ENCODE results near the gene ST8SIA6. TPM values are rescaled to one million over a fixed set of nuclear protein-coding genes. Genes with fewer than 3 reads are reported as not detected.

The ST8SIA6 gene
- total and polyA plus RNA-seq, 9 of the 15 experiments (the other 6 are each of a cell fraction or from before 2014, with no cell fraction given): 0.69 to 6.7 (median 5.0) TPM

- no peak for ATAC-seq
- POLR2A ChIA-PET: interaction anchor here (1.0 to 1.3 kb wide), 3 partner anchors 11 to 13 kb away, joined by 3 to 4 read pairs (median 3); partner anchors contain the start of gene ST8SIA6
- CTCF ChIA-PET (ENCODE audit: low intra/inter-chr PET ratio): no interaction called here
These were observed 10.2 kb upstream of the ST8SIA6 start for GRCh38 chr10:17464545-17464944.

More at GRCh38 chr10:17464545-17464944, 10.2 kb upstream of the ST8SIA6 start:
- intact Hi-C loops (cut with micrococcal nuclease) (no loop called here), in situ Hi-C loops (cut with MboI) (no loop called here)
- 48% methylated on average over 5 of the region's 5 CpGs for WGBS (ENCODE audit: insufficient coverage, low coverage, missing lambda C conversion rate)
- no peak for DNase-seq (ENCODE audit: extremely low read depth in 1 of 4, low spot score in 3 of 4)
- Histone ChIP-seq H3K9ac (ENCODE audit: insufficient read depth in 1 of 2, low read depth in 2 of 2, low read length in 2 of 2) (no peak overlapping the region), H3K9me1 (ENCODE audit: control insufficient read depth, insufficient read depth, low read length) (no peaks in the 10 kb centered on the region), H3K79me2 (ENCODE audit: control insufficient read depth, insufficient read depth, low read length) (no peaks in the 10 kb centered on the region), H2AFZ (ENCODE audit: low read depth, low read length) (no peak overlapping the region), H3K27me3 (ENCODE audit: control insufficient read depth in 2 of 2, insufficient read depth in 2 of 2, low read length in 2 of 2) (no peaks in the 10 kb centered on the region), H3K27ac (ENCODE audit: extremely low read depth, low read depth, low read length) (no peak overlapping the region), H3K36me3 (ENCODE audit: control insufficient read depth, insufficient read depth, low read length) (no peaks in the 10 kb centered on the region), H3K9me3 (replicated peaks; ENCODE audit: control insufficient read depth, insufficient read depth, low read depth, low read length) (no peaks in the 10 kb centered on the region; the same call in 1 of the 2 replicates), H3K4me1 (replicated peaks in 1 of 2; ENCODE audit: control insufficient read depth in 2 of 2, insufficient read depth in 2 of 2, low read length in 2 of 2) (peaks cover 11 to 17% of the 10 kb centered on the region in 2 experiments), H4K20me1 (replicated peaks; ENCODE audit: control insufficient read depth, insufficient read depth, low read length) (no peaks in the 10 kb centered on the region), H3K4me3 (no peak overlapping the region), H3K4me2 (ENCODE audit: insufficient read depth, low read length) (no peak overlapping the region)
- BruUV-seq (replicated peaks): no TSS peak
- FAIRE-seq: no peak
- TF ChIP-seq ZNF134 (CRISPR knock-in tag; conservative IDR thresholded peaks at IDR 0.05) (no peak), CEBPB (tag; IDR thresholded peaks at IDR 0.05) (peak; percentile 80), CEBPG (CRISPR knock-in tag; IDR thresholded peaks at IDR 0.05) (peak; percentile 27; the same call in 1 of the 2 replicates), CEBPG (tag; conservative IDR thresholded peaks at IDR 0.05 in 1 of 2, IDR thresholded peaks at IDR 0.05 in 1 of 2) (no peak), ZNF398 (CRISPR knock-in tag; IDR thresholded peaks at IDR 0.05) (no peak), TRIM24 (IDR thresholded peaks at IDR 0.05) (peak in 1 of 2 experiments; percentile 27; a peak in 1 of 4 replicates), ZNF551 (CRISPR knock-in tag; IDR thresholded peaks at IDR 0.05) (no peak), XRCC3 (IDR thresholded peaks at IDR 0.05) (no peak), SP1 (CRISPR knock-in tag; IDR thresholded peaks at IDR 0.05) (no peak), ZNF212 (CRISPR knock-in tag; IDR thresholded peaks at IDR 0.05) (no peak), TBP (optimal IDR thresholded peaks at IDR 0.05; ENCODE audit: low read depth, low read length) (no peak), COPS2 (conservative IDR thresholded peaks at IDR 0.05) (no peak), SMARCA4 (IDR thresholded peaks at IDR 0.05) (no peak), C11orf30 (IDR thresholded peaks at IDR 0.05; ENCODE audit: low read depth) (no peak)

Measured in K562 (cell line).